Upper lobe of right lung (tissue), 1 donor: ENCODE results near the gene DAND5. TPM values are rescaled to one million over a fixed set of nuclear protein-coding genes. Genes with fewer than 3 reads are reported as not detected.

Source experiments
- ATAC-seq: fragments of 200-7000 bp; cut with Tn5 transposase; one replicate; pipeline ENCODE4 v1.9.1; 2020; ENCODE audit warnings: mild to moderate bottlenecking, moderate library complexity
- DNase-seq: peaks from one replicate; pipeline ENCODE4 v3.0.0-alpha.2; 2020
- H3K27ac ChIP-seq: fragments of 200-600 bp; one replicate; pipeline ENCODE4 v1.8.0; 2022
- H3K27me3 ChIP-seq: fragments of 200-600 bp; one replicate; pipeline ENCODE4 v1.8.0; 2022; ENCODE audit warnings: mild to moderate bottlenecking
- H3K36me3 ChIP-seq: fragments of 200-600 bp; one replicate; pipeline ENCODE4 v1.8.0; 2022
- H3K4me1 ChIP-seq: fragments of 200-600 bp; one replicate; pipeline ENCODE4 v1.8.0; 2022
- H3K4me3 ChIP-seq: fragments of 200-600 bp; one replicate; pipeline ENCODE4 v1.8.0; 2022; ENCODE audit warnings: mild to moderate bottlenecking
- H3K9me3 ChIP-seq: fragments of 200-600 bp; one replicate; pipeline ENCODE4 v1.8.0; 2022
- CTCF ChIP-seq: fragments of 200-600 bp; IDR thresholded peaks from one replicate; pipeline ENCODE4 v1.8.0; 2022; ENCODE audit warnings: antibody characterized with exemption
- intact Hi-C: fragments of 100-400 bp; cut with DNase I; formaldehyde crosslinking; loops from one replicate; pipeline ENCODE4 v1.11.0; 2022
- total RNA-seq: library from RNA; stranded (reverse); fragmentation: NEBNext Ultra II Directional; extraction: Animal tissue kit (Norgen Biotek cat#: 25700); gene quantifications from one replicate; pipeline ENCODE4 v1.2.1, GENCODE V29; 2021
- donor health status: DM: no; HTN: yes; CAD: no; lungs with severe emphysema.

DAND5 gene
- total RNA-seq, 1 donor from 2014 or later: not detected

- peak overlapping the region; percentile 86 for H3K27ac ChIP-seq
- peak overlapping the region; percentile 36 for H3K4me3 ChIP-seq
- ATAC-seq: peak; percentile 0
- H3K4me1 ChIP-seq: peaks cover 44% of the 10 kb centered on the region
- H3K36me3 ChIP-seq: peaks cover 9% of the 10 kb centered on the region
- TF ChIP-seq CTCF: no peak
- intact Hi-C loops: no loop called here
- H3K9me3 ChIP-seq: no peaks in the 10 kb centered on the region
- H3K27me3 ChIP-seq: no peaks in the 10 kb centered on the region
- DNase-seq: no peak
These were observed 32.3 kb downstream of the DAND5 start for GRCh38 chr19:13001502-13002165.

GRCh38 chr19:13002166-13002898 lies 33.0 kb downstream of the DAND5 start:
- peak overlapping the region; percentile 86 for H3K27ac ChIP-seq
- intact Hi-C loops: no loop called here
- no peak for TF ChIP-seq CTCF
- no peaks in the 10 kb centered on the region for H3K27me3 ChIP-seq
- H3K9me3 ChIP-seq: no peaks in the 10 kb centered on the region
- H3K36me3 ChIP-seq: peaks cover 9% of the 10 kb centered on the region
- peaks cover 49% of the 10 kb centered on the region for H3K4me1 ChIP-seq
- H3K4me3 ChIP-seq: peak overlapping the region; percentile 36
- peak; percentile 57 for ATAC-seq
- peak; percentile 80 for DNase-seq

DNA sequence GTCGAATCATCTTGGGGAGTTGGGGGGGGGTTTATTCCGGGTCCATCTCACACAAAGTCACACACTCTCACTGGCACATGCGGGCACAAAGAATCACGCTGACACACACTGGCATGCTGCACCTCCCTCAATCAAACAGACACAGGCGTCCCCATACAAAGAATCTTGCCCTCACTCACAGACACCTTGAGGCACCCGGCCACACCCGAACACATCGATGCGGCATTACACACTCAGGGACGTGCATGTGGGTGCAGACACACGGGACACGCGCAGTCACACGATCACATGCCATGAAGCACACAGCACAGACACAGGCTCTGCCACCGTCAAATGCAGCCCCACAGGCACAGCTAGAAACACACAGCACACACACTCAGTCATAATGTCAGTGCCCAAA lies 33.7 kb downstream of the DAND5 start:
- Histone ChIP-seq H3K36me3 (peaks cover 9% of the 10 kb centered on the region), H3K4me3 (no peak overlapping the region), H3K27ac (peak overlapping the region; percentile 86), H3K27me3 (no peaks in the 10 kb centered on the region), H3K4me1 (peaks cover 46% of the 10 kb centered on the region), H3K9me3 (no peaks in the 10 kb centered on the region)
- no peak for DNase-seq
- no peak for TF ChIP-seq CTCF
- intact Hi-C loops: no loop called here
- ATAC-seq: no peak

- ATAC-seq (peak; percentile 8), DNase-seq (no peak)
- Histone ChIP-seq H3K4me1 (peaks cover 56% of the 10 kb centered on the region), H3K9me3 (no peaks in the 10 kb centered on the region), H3K36me3 (peaks cover under 1% of the 10 kb centered on the region), H3K27me3 (no peaks in the 10 kb centered on the region), H3K27ac (peak overlapping the region; percentile 47), H3K4me3 (no peak overlapping the region)
- no peak for TF ChIP-seq CTCF
- intact Hi-C loops: no loop called here
These were observed 34.9 kb downstream of the DAND5 start for GRCh38 chr19:13004273-13004672.

DNA sequence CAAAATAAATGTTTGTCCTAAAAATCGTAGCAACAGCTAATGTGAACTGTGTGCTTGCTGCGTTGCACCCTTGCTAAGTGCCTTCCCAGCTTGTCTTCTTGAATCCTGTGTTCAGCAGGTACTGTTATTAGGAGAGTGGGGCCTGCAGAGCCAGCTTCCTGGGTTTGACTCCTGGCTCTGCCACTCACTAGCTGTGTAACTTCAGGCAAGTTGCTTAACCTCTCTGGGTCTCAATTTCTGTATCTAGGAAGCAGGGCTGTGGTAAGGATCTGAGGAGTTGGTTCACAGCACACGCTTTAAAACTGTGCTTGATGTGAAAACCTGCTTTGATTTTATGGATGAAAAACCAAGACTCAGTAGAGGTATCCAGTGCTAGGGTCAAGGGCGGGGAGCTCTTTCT lies 35.9 kb downstream of the DAND5 start:
- DNase-seq (no peak), ATAC-seq (no peak)
- intact Hi-C loops: no loop called here
- peak overlapping the region; percentile 83 for H3K27ac ChIP-seq
- TF ChIP-seq CTCF: no peak
- H3K27me3 ChIP-seq: peaks cover 2% of the 10 kb centered on the region
- no peaks in the 10 kb centered on the region for H3K36me3 ChIP-seq
- H3K4me3 ChIP-seq: no peak overlapping the region
- H3K4me1 ChIP-seq: peaks cover 66% of the 10 kb centered on the region
- H3K9me3 ChIP-seq: no peaks in the 10 kb centered on the region
